Stimulated activated CD8-positive, alpha-beta memory T cell treated with anti-CD3 and anti-CD28 coated beads, Interleukin-12 subunit alpha, Interleukin-12 subunit beta, amount 100 ng/mL, for 4 hours (primary cell): ENCODE measurements around the gene KHDC1L.
"Not testable (repeated sequence)": the region's sequence is repeated elsewhere in the genome, so short reads cannot be mapped to it uniquely, and the experiment has no call there.

Experiments
- DNase-seq: peaks from one replicate; pipeline ENCODE4 v3.0.0-alpha.2; 2020; ENCODE audit warnings: low read depth

Gene KHDC1L

DNA sequence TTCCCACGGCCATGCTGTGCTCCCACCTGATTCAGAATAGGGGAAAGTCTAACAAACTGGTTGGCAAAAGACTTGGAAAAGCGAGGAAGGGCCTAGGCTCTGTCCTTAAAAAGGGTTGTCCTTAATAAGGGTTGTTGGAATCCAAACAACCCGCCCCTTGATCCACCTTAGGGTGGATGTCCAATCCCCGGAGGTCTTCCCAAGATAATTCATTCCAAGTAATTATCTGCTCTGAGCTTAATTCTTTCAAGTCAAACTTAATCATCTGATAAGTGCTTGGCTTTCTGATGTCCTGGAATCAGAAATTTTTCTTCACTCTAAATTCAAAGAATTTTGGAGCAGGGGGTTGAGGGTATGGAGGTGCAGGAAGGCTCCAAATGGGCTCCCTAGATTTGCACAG lies at the start of gene KHDC1L:
KHDC1L (minus strand) TSS at position 101 of the 400 bp plus-strand sequence; CDS start at position 13, 88 bp downstream.
- no peak for DNase-seq

GRCh38 chr6:73269296-73269695 lies 44.0 kb upstream of the KHDC1L start:
- DNase-seq, result not testable (repeated sequence)

GRCh38 chr6:73268896-73269295 lies 43.6 kb upstream of the KHDC1L start:
- not testable (repeated sequence) for DNase-seq

- DNase-seq, result no peak
Observed at GRCh38 chr6:73264446-73264845, 39.1 kb upstream of the KHDC1L start.

GRCh38 chr6:73263570-73263909 lies 38.2 kb upstream of the KHDC1L start:
- no peak for DNase-seq

DNA sequence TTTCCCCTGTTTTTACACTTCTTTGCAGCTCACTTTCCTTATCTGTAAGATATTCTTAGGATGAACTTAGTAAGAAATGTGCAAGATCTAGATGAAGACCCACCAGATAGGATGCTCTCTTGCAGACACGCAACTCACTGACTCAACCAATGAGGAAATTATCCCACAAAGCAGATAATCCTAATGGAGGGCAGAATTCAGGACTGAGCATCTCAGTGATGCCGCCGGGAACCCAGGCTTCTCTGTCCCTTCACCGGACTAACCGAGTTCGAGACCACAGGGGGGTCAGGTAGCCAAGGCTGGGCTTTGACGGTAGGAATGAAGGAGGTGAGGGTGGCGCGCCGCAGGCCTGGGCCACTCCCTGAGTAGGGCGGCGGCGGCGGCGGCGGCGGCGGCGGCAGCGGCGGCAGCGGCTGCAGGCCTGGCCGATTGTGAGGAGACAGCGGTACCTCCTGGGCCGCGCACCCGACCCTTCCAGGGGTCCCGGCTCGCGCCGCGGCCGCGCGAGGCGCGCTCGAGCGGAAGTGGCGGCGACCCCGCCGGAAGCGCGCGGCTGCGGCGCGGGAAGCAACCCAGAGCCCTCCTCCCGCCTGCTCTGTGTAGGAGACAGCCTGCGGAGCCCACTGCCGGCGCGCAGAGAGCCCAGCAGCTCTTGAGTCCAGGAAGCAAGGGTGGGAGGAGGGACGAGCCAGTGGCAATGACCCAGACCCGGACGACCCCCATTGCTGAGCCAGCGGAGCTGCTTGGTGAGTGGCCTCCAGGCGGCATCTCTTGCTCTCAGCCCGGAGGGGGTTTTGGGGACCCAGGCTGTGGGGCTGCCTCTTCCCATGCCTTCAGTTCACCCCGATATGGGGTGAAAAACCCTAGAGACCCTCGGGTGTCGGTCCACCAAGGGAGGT lies 37.6 kb upstream of the KHDC1L start, which contains the start of gene KHDC1:
KHDC1 (minus strand) TSS at position 526 of the 899 bp plus-strand sequence. CDS start 20,679 bp downstream, outside the sequence.
- DNase-seq, result peak; percentile 36

DNA sequence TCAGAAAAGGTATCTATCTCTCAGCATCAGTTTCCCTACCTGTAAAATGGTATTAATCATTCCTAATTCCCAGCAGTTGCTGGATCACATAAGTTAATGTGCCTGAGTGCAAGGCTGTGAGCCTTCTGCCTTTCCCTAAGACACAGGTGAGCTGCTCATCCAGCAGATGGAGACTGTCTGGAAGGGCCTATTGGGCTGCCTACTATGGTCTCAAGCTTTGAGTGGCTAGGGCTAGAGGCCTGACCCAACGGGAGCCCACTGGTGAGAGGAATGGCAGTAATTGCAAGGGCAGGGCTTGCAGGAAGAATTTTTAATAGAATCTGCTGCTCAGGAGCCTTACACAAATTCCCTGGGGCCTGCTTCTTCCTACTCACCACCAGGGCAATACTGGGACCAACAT lies 33.4 kb upstream of the KHDC1L start:
- no peak for DNase-seq

DNA sequence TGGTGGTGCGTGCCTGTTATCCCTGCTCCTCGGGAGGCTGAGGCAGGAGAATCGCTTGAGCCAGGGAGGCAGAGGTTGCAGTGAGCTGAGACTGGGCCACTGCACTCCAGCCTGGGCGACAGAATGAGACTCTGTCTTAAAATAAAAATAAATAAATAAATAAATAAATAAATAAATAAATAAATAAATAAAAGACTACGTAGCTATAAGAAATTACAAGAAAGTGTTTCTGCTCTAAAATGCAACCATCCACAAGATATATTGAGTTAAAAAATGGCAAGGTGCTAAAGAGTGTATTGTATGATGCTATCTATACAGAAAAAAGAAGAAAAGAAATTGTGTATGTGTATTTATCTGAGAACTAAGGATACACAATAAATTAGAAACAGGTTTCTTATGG lies 29.0 kb upstream of the KHDC1L start:
- not testable (repeated sequence) for DNase-seq

DNA sequence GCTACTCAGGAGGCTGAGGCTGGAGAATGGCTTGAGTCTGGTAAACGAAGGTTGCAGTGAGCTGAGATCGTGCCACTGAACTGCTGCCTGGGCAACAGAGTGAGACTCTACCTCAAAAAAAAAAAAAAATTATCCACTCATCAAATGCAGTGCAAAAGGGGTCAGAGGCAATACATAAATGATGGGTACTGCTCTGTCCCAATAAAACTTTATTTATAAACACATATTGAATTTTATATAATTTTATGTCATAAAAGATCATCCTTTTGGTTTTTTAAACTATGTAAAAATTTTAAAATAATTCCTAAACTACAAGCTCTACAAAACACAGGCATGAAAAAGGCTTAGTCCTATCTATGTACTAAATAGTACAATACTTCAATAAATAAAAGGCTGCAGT lies 27.4 kb upstream of the KHDC1L start:
- DNase-seq, result no peak

DNA sequence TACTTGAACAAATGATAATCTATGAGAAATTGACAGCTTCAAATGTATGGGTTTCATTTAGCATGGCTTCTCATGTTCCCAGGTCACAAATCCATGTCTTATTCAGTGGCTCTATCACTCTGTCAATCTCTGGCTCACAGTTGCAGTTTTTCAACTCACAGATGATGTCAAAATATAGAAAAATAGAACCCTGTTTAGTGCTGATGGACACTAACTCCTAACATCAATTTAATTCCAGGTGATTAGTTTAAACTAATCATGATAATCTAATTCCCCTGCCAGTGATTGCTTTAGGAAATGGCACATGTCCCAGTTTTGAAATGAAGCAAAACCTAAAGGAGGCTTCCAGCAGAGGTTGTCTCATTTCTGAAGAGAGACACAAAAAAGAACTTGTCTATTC lies 24.7 kb upstream of the KHDC1L start:
- no peak for DNase-seq

DNA sequence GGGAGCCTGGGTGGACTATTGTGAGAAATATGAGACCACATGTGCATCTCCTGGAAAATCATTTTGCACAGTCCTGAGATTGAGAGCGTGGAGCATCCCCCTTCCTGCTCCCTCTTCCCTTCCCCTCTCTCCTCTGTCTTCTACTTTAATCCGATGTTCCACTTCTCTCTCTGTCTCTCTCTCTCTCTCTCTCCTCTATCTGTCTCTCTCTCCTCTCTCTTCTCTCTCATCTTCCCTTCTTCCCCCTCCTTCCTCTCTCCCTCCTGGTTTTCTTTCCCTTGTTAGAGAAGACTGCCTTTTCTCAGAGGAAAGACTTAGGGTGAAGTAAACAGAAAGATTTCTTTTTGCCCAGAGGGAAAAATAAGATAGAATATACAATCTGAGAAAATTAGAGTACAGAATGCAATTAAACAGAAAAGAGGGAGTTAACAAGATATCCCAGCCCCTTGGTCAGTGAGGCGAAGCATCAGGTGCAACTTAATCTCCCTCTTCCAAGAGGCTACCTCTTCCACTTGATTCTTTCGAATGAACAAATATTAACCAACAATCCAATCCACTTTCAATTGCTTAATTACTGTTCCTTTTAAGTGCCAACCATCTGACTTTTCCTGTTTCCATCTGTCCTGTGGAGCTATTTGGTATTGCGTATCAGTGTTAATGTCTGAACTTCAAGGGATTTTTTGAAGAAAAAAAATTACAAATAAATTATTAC lies 23.1 kb upstream of the KHDC1L start:
- no peak for DNase-seq

- no peak for DNase-seq
Observed at GRCh38 chr6:73242001-73242400, 16.7 kb upstream of the KHDC1L start.

DNA sequence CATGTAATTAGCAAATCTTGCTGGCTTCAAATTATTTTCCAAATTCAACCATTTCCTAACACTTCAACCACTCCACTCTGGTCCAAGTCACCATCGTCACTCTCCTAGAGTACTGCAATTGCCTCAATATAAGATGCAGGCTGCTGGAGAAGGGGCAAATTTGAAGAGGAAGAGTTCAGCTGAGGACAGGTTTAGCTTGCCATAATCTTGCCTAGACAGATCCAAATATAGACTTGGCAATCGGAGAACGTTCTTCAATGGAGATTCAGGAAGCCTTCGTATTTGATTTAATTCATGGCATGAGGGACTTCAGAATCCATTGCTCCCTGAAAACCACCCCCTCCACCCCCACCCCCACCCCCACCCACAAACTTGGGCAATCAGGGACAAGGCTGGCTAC lies 15.4 kb upstream of the KHDC1L start:
- no peak for DNase-seq

DNA sequence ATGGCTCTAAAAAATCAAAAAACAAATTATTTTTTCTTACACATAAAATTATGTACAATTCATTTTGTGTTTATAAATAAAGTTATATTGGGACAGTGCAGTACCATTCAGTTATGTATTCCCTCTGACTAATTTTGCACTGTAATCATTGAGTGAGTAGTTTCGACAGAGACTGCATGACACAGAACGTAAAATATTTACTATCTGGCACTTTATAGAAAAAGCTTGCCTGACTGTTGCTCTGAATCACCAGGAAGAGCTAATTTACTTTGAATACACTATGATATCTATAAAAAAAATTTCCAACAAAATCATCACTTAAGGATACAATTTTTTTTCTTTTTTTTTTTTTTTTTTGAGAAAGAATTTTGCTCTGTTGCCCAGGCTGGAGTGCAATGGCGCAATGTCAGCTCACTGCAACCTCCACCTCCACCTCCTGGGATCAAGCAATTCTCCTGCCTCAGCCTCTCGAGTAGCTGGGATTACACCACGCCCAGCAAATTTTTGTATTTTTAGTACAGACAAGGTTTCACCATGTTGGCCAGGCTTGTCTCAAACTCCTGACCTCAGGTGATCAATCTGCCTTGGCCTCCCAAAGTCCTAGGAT lies 11.0 kb upstream of the KHDC1L start:
- DNase-seq, result no peak

DNA sequence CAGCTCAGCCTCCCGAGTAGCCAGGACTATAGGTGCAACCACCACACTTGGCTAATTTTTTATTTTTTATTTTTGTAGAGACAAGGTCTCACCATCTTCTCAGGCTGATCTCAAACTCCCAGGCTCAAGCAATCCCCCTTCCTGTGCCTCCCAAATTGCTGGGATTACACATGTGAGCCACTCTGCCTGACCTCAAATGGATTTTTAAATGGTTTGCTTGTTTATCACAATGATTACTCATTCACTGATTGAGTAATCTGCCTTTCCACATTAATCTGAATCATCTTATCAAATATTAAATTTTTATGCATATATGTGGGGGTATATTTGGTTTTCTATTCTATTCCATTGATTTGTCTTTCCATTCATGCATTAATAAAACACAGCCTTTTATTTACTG lies 9.4 kb upstream of the KHDC1L start:
- DNase-seq, result no peak

GRCh38 chr6:73233971-73234370 lies 8.7 kb upstream of the KHDC1L start:
- not testable (repeated sequence) for DNase-seq

DNA sequence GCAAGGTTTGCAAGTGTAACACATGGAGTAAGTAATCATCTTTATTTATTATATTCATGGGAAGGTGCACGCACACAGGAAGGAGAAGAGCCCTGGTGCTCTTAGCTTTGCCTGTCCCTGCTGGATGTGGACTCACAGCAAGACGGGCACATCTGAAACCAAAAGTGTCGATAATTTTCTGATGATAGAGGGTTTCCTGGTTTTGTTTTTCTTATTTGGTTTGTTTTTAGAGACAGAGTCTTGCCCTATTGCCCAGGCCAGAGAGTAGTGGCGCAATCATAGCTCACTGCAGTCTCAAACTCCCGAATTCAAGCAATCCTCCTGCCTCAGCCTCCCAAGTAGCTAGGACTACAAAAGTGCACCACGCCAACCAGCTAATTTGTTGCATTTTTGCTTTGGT lies 7.8 kb upstream of the KHDC1L start:
- DNase-seq, result no peak

DNA sequence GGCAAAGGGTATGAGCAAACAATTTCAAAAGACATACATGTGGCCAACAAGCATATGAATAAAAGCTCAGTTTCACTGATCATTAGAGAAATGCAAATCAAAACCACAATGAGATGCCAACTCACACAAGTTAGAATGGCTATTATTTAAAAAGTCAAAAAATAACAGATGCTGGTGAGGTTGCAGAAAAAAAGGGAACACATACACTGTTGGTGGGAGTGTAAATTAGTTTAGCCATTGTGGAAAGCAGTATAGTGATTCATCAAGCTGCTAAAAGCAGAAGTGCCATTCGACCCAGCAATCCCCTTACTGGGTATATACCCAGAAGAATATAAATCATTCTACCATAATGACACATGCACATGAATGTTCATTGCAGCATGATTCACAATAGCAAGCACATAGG lies 6.7 kb upstream of the KHDC1L start:
- no peak for DNase-seq

- DNase-seq, result no peak
Observed at GRCh38 chr6:73227606-73228255, 2.4 kb upstream of the KHDC1L start.

GRCh38 chr6:73216859-73217258 lies 8.4 kb downstream of the KHDC1L start:
- no peak for DNase-seq

DNA sequence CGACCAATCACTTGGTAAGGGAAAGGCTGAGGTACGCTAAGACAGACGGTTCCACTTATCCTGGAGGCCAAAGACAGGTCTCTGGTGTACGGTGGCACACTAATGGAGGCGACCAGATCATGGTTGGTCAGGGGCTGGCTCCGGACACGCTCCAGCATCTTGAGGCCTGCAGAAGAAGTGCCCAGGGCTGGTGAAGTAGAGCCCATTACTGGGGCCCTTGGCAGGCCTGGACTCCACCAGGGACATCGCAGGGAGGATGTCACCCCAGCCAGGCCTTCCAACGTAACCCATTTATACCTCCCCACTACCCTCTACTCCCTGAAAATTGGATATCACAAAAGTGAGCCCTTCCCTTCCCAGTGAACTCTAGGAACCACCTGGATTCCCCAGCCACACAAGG lies 16.2 kb downstream of the KHDC1L start:
- no peak for DNase-seq

DNA sequence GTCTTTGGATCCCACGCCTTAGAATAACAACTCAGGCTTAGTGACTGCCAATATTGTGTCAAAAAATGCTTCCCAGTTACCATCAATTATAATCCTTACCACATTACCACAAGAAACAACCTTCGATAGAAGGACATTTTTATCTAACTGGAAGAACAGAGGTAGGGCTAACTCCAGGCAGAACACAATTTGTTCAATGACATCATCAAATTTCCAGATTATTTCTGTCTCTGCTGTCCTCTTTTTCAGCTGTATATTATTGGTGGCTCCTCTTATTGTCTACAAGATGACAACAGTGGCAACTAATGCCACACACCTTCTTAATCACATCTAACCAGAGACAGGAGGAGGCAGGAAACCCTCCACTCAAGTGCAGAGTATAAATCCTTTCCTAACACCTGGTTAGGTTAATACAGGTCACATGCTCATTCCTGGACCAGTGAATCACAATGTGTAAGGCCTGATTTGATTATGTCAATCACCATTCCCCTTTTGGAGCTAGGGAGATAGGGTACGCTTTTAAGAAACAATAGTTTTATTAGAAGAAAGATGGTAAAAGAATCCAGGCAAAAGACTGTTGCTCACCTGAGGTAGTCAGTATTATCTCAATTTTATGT lies 18.0 kb downstream of the KHDC1L start:
- no peak for DNase-seq
